ENCODE results near the gene IL17RB. TPM values are rescaled to one million over a fixed set of nuclear protein-coding genes. Genes with fewer than 3 reads are reported as not detected.

IL17RB gene
- total RNA-seq, 1 donor from 2014 or later, result 0.16 TPM

DNA sequence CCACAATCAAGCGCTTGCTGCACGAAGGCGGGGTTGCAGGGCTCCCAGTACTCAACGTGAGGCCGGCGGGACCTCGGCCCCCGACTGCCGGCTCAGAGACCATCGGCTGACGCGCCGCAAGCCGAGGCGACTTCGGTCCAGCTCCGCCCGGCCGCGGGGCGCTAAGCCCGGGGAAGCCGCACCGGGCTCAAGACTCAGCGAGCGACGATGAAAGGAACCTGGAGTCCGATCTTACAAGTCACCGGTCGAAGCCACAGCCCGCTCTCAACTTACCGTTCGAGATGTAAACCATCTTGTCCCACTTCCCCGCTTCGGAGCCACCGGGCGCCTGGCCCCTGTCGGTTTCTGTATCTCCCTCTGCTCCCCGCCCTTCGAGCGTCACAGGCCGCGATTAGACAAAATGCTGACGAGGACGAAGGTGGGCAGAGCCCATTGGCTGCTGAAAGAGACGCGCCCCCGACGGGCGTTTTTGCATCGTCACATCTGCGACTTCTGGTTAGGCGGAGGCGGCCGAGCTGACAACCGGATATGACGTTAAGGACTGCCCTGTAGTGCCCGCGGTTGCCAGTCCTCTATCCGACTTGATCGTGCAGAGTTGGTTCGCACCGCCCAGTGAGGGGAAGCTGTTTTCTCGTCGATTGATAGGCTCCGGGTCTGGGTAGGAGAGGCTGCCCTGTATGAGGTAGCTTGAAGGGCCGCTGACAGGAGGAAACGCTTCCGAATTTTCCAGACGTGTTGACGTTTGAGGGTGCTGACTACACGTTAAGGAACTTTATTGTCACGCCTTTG, 45.3 kb downstream of the IL17RB start, which contains the start of gene SELENOK:
SELENOK (minus strand) TSS at position 363 of the 789 bp plus-strand sequence.
- Mint-ChIP-seq H3K4me3 (ENCODE audit: unreplicated experiment) (peak within 1 kb of the TSS; percentile 94), H3K9me3 (ENCODE audit: unreplicated experiment) (no peaks in the 10 kb centered on the region), H3K4me1 (ENCODE audit: low read depth, unreplicated experiment) (peaks cover 13% of the 10 kb centered on the region), H3K27ac (ENCODE audit: unreplicated experiment) (peak within 1 kb of the TSS; percentile 99), H3K27me3 (ENCODE audit: low read depth, unreplicated experiment) (no peaks in the 10 kb centered on the region), H3K36me3 (ENCODE audit: low read depth, unreplicated experiment) (no peaks in the 10 kb centered on the region)
- Histone ChIP-seq H3K36me3 (ENCODE audit: insufficient read depth, low read length) (peaks cover 3% of the 10 kb centered on the region), H3K27ac (ENCODE audit: low read depth, low read length) (peak within 1 kb of the TSS; percentile 95), H3K4me3 (ENCODE audit: insufficient read depth, low read depth, low read length) (peak within 1 kb of the TSS; percentile 92), H3K27me3 (ENCODE audit: insufficient read depth, low read length) (peaks cover 15% of the 10 kb centered on the region), H3K9ac (ENCODE audit: low read length) (peak within 1 kb of the TSS; percentile 95), H3K79me2 (ENCODE audit: insufficient read depth, low read length) (peaks cover 47% of the 10 kb centered on the region), H2AFZ (ENCODE audit: low read depth, low read length) (peak within 1 kb of the TSS; percentile 76), H3K4me1 (ENCODE audit: insufficient read depth, low read length) (peaks cover 14% of the 10 kb centered on the region), H3K4me2 (ENCODE audit: low read length) (peak within 1 kb of the TSS; percentile 86), H3K9me3 (ENCODE audit: insufficient read depth, low read depth, low read length) (no peaks in the 10 kb centered on the region), H4K20me1 (ENCODE audit: insufficient read depth, low read length) (peaks cover 30% of the 10 kb centered on the region)
- DNase-seq (ENCODE audit: low read depth) (peak; percentile 99), FAIRE-seq (peak; percentile 87)
- TF ChIP-seq, protein P1, sequence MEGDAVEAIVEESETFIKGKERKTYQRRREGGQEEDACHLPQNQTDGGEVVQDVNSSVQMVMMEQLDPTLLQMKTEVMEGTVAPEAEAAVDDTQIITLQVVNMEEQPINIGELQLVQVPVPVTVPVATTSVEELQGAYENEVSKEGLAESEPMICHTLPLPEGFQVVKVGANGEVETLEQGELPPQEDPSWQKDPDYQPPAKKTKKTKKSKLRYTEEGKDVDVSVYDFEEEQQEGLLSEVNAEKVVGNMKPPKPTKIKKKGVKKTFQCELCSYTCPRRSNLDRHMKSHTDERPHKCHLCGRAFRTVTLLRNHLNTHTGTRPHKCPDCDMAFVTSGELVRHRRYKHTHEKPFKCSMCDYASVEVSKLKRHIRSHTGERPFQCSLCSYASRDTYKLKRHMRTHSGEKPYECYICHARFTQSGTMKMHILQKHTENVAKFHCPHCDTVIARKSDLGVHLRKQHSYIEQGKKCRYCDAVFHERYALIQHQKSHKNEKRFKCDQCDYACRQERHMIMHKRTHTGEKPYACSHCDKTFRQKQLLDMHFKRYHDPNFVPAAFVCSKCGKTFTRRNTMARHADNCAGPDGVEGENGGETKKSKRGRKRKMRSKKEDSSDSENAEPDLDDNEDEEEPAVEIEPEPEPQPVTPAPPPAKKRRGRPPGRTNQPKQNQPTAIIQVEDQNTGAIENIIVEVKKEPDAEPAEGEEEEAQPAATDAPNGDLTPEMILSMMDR (IDR thresholded peaks at IDR 0.05; ENCODE audit: insufficient read depth, low read depth, low read length), result no peak
- no peak for TF ChIP-seq EZH2 (IDR thresholded peaks at IDR 0.05; ENCODE audit: insufficient read depth, low read length)

DNA sequence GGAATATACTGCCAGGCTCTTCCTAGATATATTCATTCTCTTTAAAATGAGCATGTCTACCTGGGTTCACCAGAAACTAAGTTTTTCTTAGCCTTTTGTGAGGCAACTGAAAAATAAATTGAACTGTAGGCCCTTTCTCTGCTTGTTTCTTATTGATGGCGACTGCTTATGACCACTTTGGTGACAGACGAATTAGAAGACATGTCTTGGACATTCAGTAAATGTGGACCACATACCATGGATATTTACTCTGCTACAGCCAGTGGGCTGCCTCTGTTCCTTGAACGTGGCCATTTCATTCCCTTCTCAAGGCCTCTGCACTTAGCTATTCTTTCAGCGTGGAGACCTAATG, 45.9 kb downstream of the IL17RB start:
- TF ChIP-seq, protein P1 (IDR thresholded peaks at IDR 0.05; ENCODE audit: insufficient read depth, low read depth, low read length), result no peak
- no peak for TF ChIP-seq EZH2 (IDR thresholded peaks at IDR 0.05; ENCODE audit: insufficient read depth, low read length)
- DNase-seq (ENCODE audit: low read depth) (no peak), FAIRE-seq (no peak)
- Histone ChIP-seq H4K20me1 (ENCODE audit: insufficient read depth, low read length) (peaks cover 27% of the 10 kb centered on the region), H3K9ac (ENCODE audit: low read length) (peak overlapping the region; percentile 55), H3K27me3 (ENCODE audit: insufficient read depth, low read length) (peaks cover 15% of the 10 kb centered on the region), H3K9me3 (ENCODE audit: insufficient read depth, low read depth, low read length) (no peaks in the 10 kb centered on the region), H3K4me3 (ENCODE audit: insufficient read depth, low read depth, low read length) (peak overlapping the region; percentile 92), H3K79me2 (ENCODE audit: insufficient read depth, low read length) (peaks cover 41% of the 10 kb centered on the region), H3K4me1 (ENCODE audit: insufficient read depth, low read length) (peaks cover 14% of the 10 kb centered on the region), H3K4me2 (ENCODE audit: low read length) (peak overlapping the region; percentile 81), H3K27ac (ENCODE audit: low read depth, low read length) (peak overlapping the region; percentile 70), H2AFZ (ENCODE audit: low read depth, low read length) (peak overlapping the region; percentile 75), H3K36me3 (ENCODE audit: insufficient read depth, low read length) (no peaks in the 10 kb centered on the region)
- Mint-ChIP-seq H3K4me1 (ENCODE audit: low read depth, unreplicated experiment) (peaks cover 13% of the 10 kb centered on the region), H3K27ac (ENCODE audit: unreplicated experiment) (peak overlapping the region; percentile 99), H3K36me3 (ENCODE audit: low read depth, unreplicated experiment) (no peaks in the 10 kb centered on the region), H3K9me3 (ENCODE audit: unreplicated experiment) (no peaks in the 10 kb centered on the region), H3K27me3 (ENCODE audit: low read depth, unreplicated experiment) (no peaks in the 10 kb centered on the region), H3K4me3 (ENCODE audit: unreplicated experiment) (peak overlapping the region; percentile 94)

DNA sequence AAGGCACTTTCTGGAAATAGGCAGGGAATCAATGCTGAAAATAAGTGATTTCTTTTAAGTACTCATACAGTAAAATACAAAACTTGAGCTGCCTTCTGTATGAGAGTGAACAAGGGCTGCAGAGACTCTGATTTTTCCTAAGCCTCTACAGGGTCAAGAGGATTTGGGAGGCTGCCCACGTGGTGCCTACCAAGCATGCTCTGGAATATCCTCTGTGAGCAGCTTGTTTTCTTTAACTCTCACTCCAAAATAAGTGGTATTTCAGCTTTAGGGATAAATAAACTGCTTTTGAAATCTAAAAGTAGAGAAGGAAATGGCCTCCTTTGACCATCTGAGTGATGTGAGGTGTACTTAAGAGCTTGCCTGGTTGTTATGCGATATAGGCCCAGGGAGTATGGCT, 53.4 kb downstream of the IL17RB start:
- Histone ChIP-seq H2AFZ (ENCODE audit: low read depth, low read length) (no peak overlapping the region), H4K20me1 (ENCODE audit: insufficient read depth, low read length) (no peaks in the 10 kb centered on the region), H3K4me2 (ENCODE audit: low read length) (no peak overlapping the region), H3K9me3 (ENCODE audit: insufficient read depth, low read depth, low read length) (no peaks in the 10 kb centered on the region), H3K27me3 (ENCODE audit: insufficient read depth, low read length) (peaks cover 15% of the 10 kb centered on the region), H3K4me1 (ENCODE audit: insufficient read depth, low read length) (no peaks in the 10 kb centered on the region), H3K4me3 (ENCODE audit: insufficient read depth, low read depth, low read length) (no peak overlapping the region), H3K27ac (ENCODE audit: low read depth, low read length) (no peak overlapping the region), H3K36me3 (ENCODE audit: insufficient read depth, low read length) (no peaks in the 10 kb centered on the region), H3K9ac (ENCODE audit: low read length) (no peak overlapping the region), H3K79me2 (ENCODE audit: insufficient read depth, low read length) (no peaks in the 10 kb centered on the region)
- Mint-ChIP-seq H3K4me3 (ENCODE audit: unreplicated experiment) (no peak overlapping the region), H3K9me3 (ENCODE audit: unreplicated experiment) (no peaks in the 10 kb centered on the region), H3K27me3 (ENCODE audit: low read depth, unreplicated experiment) (no peaks in the 10 kb centered on the region), H3K27ac (ENCODE audit: unreplicated experiment) (no peak overlapping the region), H3K4me1 (ENCODE audit: low read depth, unreplicated experiment) (no peaks in the 10 kb centered on the region), H3K36me3 (ENCODE audit: low read depth, unreplicated experiment) (no peaks in the 10 kb centered on the region)
- no peak for DNase-seq (ENCODE audit: low read depth)
- TF ChIP-seq, protein P1 (IDR thresholded peaks at IDR 0.05; ENCODE audit: insufficient read depth, low read depth, low read length), result no peak
- no peak for TF ChIP-seq EZH2 (IDR thresholded peaks at IDR 0.05; ENCODE audit: insufficient read depth, low read length)
- no peak for FAIRE-seq

Measured in astrocyte (in vitro differentiated cells and primary cell).